Epithelial cell of esophagus (primary cell): ENCODE measurements around the gene GSDME.
A peak's percentile ranks its signal among the peaks of the same experiment; 100 is the strongest.
"Not testable (repeated sequence)": the region's sequence is repeated elsewhere in the genome, so short reads cannot be mapped to it uniquely, and the experiment has no call there.

Source experiments
- DNase-seq: peaks from one replicate; pipeline ENCODE4 v3.0.0; 2010; ENCODE audit warnings: low read depth
- H3K4me3 ChIP-seq: 2 replicates; pipeline ENCODE4 v1.5.1; 2011; ENCODE audit warnings: mild to moderate bottlenecking, low read length, control low read depth
- TF ChIP-seq, protein P1 (sequence below): IDR thresholded peaks from 2 replicates; pipeline ENCODE4 v1.5.1; 2011; ENCODE audit warnings: low read depth, mild to moderate bottlenecking, low read length, control low read depth, inconsistent platforms; ENCODE audit not compliant: insufficient read depth; ENCODE audit errors: missing control alignments

Gene GSDME

DNA sequence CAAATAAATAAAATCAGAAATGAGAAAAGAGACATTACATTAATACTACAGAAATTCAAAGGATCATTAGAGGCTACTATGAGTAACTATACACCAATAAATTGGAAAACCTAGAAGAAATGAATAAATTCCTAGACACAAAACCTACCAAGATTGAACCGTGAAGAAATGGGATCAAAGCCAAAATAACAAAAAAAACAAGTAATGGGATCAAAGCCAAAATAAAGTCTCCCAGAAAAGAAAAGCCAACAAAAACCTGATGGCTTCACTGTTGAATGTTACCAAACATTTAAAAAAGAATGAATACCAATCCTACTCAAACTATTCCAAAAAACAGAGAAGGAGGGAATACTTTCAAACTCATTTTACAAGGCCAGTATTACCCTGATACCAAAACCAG is 20.0 kb downstream of the GSDME start:
- H3K4me3 ChIP-seq: no peak overlapping the region
- DNase-seq: no peak
- TF ChIP-seq, protein P1, sequence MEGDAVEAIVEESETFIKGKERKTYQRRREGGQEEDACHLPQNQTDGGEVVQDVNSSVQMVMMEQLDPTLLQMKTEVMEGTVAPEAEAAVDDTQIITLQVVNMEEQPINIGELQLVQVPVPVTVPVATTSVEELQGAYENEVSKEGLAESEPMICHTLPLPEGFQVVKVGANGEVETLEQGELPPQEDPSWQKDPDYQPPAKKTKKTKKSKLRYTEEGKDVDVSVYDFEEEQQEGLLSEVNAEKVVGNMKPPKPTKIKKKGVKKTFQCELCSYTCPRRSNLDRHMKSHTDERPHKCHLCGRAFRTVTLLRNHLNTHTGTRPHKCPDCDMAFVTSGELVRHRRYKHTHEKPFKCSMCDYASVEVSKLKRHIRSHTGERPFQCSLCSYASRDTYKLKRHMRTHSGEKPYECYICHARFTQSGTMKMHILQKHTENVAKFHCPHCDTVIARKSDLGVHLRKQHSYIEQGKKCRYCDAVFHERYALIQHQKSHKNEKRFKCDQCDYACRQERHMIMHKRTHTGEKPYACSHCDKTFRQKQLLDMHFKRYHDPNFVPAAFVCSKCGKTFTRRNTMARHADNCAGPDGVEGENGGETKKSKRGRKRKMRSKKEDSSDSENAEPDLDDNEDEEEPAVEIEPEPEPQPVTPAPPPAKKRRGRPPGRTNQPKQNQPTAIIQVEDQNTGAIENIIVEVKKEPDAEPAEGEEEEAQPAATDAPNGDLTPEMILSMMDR: no peak

DNA sequence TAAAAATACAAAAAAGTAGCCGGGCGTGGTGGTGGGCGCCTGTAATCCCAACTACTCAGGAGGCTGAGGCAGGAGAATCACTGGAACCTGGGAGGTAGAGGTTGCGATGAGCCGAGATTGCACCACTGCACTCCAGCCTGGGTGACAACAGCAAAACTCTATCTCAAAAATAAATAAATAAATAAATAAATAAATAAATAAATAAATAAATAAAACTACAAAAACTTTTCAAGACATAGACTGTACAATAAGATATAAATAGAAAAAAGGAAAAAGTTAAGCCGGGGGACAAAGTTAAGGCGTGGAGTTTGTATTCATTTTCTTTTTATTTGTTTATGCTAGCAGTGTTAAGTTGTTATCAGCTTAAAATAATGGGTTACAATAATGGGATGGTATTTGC is 21.7 kb downstream of the GSDME start:
- not testable (repeated sequence) for DNase-seq, H3K4me3 ChIP-seq

DNA sequence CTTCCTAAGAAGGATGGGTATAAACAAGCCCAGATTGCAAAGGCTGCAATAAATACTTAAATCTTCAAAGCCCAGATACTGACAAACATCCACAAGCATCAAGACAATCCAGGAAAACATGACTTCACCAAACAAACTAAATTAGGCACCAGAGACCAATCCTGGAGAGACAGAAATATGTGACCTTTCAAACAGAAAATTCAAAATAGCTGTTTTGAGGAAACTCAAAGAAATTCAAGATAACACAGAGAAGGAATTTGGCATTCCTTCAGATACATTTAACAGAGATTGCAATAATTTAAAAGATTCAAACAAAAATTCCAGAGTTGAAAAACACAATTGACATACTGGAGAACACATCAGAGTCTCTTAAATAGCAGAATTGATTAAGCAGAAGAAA is 23.0 kb downstream of the GSDME start:
- H3K4me3 ChIP-seq: no peak overlapping the region
- DNase-seq: no peak
- TF ChIP-seq, protein P1: no peak

DNA sequence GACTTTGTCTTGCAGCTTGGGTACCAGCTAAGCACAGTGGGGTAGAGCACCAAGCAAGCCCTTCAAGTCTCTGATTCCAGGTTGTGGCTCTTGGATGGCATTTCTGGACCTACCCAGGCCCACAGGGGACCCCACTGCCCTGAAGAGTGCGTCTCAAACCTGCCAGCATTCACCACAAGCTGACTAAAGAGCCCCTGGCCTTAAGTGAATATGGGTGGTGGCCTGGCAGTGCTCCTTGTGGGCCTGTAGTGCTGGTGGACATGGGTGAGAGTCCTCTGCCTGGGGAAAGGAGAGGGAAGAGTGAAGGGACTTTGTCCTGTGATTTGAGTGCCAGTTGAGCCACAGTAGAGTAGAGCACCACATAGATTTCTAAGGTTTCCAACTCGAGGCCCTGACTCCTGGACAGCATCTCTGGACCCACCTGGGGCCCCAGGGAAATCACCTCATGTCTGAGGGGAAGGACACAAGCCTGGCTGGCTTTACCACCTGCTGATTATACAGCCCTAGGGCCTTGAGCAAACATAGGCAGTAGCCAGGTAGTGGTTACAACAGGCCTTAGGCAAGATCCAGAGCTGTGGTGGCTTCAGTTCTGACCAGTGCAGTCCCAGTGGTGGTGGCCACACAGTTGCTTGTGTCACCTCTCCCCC is 23.7 kb downstream of the GSDME start:
- H3K4me3 ChIP-seq: no peak overlapping the region
- DNase-seq: no peak
- TF ChIP-seq, protein P1: no peak

DNA sequence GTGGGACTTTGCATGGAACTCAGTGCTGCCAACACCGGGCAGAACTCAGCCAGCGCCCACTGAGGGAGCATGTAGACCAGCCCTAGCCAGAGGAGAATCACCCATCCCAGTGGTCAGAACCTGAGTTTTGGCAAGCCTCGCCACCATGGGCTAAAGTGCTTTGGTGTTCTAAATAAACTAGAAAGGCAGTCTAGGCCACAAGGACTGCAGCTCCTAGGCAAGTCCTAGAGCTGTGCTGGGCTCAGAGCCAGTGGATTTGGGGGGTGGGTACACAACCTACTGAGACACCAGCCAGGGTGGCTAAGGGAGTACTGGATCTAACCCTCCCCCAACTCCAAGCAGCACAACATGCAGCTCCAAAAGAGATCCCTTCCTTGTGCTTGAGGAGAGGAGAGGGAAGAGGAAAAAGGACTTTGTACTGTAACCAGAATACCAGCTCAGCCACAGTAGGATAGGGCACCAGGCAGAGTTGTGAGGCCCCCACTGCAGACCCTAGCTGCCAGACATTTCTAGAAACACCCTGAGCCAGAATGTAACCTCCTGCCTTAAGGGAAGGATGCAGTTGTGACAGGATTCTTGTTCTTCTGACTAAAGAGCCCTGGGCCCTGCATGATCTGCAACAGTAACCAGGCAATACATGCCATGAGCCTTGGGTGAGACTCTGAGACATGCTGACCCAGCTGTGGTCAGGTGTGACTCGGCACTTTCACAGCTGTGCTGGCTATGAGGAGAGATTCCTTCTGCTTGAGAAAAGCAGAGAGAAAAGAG is 24.4 kb downstream of the GSDME start:
- peak; percentile 86 for DNase-seq
- TF ChIP-seq, protein P1: no peak
- no peak overlapping the region for H3K4me3 ChIP-seq

DNA sequence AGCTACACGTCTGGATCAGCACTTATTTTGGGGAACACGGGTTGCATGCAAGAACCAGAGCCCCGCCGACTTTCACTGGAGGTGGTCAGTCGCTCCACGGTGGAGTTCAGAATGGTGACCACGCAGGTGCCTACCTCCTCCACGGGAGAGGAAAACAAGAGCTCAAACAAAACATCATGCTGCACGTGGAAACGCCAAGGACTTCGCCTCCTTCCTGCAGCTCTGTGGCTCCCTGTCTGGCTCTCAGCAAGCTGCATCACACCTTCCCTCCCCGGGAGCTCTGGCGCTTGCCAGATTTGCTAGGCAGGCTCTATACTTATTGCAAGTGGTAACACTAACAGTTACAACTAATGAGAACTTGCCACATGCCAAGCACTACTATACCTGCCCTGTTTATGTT is 26.0 kb downstream of the GSDME start:
- TF ChIP-seq, protein P1: no peak
- no peak for DNase-seq
- H3K4me3 ChIP-seq: no peak overlapping the region

DNA sequence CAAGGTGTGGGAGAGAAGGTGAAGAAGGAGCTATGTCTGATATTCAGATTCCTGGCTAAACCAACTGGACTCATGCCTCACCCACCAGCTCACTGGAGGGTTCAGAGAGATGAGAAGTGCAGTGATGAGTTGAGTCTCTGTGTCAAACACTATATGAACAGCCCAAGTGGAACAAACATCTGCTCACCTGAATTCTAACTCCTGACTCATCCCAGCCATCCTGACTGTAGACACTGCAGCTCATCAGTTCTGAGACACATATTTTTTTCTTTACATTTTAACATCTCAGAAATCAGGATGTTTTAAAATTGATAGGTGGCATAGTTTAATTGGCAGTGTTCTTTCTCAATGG is 27.3 kb downstream of the GSDME start:
- no peak overlapping the region for H3K4me3 ChIP-seq
- peak; percentile 30 for DNase-seq
- TF ChIP-seq, protein P1: no peak
